Activated naive CD8-positive, alpha-beta T cell treated with anti-CD3 and anti-CD28 coated beads, Interleukin-2, amount 50 U/mL, for 24 hours (primary cell): ENCODE results near the gene ACTN1.
A peak's percentile ranks its signal among the peaks of the same experiment; 100 is the strongest.
"Not testable (repeated sequence)": the region's sequence is repeated elsewhere in the genome, so short reads cannot be mapped to it uniquely, and the experiment has no call there.

Source experiments
- ATAC-seq: fragments of 150-1000 bp; cut with Tn5 transposase; one replicate; pipeline ENCODE4 v1.10.0; 2021
- DNase-seq: peaks from one replicate; pipeline ENCODE4 v3.0.0; 2021
- H3K27ac Mint-ChIP-seq: one replicate; pipeline ENCODE4 v1.8.0; 2021; ENCODE audit warnings: mild to moderate bottlenecking, mixed read lengths
- H3K27me3 Mint-ChIP-seq: one replicate; pipeline ENCODE4 v1.8.0; 2021; ENCODE audit warnings: mixed read lengths
- H3K36me3 Mint-ChIP-seq: one replicate; pipeline ENCODE4 v1.8.0; 2021; ENCODE audit warnings: low read depth, mixed read lengths
- H3K4me1 Mint-ChIP-seq: one replicate; pipeline ENCODE4 v1.8.0; 2021; ENCODE audit warnings: mixed read lengths
- H3K4me3 Mint-ChIP-seq: one replicate; pipeline ENCODE4 v1.8.0; 2021; ENCODE audit warnings: mild to moderate bottlenecking, moderate library complexity, mixed read lengths
- H3K9me3 Mint-ChIP-seq: one replicate; pipeline ENCODE4 v1.8.0; 2021; ENCODE audit warnings: mixed read lengths

The ACTN1 gene

DNA sequence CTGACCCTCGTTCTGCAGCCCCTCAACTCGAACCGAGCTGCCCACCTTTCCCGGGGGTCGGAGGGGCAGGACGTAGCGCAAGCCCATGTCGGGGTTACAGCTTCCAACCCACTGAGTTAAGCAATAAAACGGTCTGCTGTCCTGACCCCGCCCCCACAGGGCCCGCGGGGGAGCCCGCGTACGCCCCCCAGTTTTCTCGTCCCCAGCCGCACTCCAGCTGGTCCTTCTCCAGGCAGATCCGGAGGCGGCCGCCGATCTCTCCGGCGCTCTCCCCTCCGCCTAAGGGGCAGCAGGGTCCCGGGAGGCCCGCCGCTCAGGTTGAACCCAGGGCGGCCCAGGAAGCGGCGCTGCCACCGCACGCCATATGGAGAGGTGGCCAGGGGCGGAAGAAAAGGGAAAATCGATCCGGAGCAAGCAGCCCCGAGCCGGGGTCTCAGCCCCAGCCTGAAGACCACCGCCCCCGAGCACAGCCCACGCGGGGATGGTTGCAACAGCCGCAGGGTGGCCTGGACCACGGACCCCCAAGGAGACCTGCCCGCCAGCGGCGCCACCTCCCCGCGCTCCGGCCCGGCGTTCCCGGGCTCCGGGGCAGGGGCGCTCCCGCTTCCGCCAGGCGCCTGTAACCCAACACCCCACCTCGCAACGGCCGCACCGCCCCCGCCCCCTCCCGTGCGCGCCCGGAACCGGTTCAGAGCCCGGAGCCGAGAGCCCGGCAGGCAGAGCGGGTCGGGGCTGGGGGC, 760 bp downstream of the ACTN1 start:
- peak overlapping the region; percentile 85 for H3K27ac Mint-ChIP-seq
- ATAC-seq = peak; percentile 12

DNA sequence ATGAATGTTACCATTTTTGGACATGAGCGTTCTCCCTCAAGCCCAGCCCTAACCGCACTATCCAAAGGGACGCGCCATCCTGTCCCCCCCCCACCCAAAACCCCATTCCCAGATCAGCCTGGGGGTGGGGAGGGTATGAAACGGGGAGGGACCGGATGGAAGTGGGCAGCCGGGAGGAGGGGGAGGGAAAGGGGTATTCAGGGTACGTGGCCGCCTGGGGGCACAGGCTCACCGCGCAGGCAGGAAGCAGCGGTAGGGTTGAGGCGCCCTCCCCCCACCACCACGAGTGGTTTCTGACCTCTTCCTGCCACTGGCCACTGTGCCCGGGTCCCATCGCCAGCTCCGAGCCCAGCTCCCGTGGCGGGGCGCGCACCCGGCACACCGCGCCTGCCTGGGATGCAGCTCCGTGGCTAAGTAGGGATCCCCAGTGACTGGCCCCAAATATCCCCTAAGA, 1.4 kb downstream of the ACTN1 start:
- peaks cover 8% of the 10 kb centered on the region for H3K9me3 Mint-ChIP-seq
- peaks cover 49% of the 10 kb centered on the region for H3K4me1 Mint-ChIP-seq
- ATAC-seq = peak; percentile 24
- H3K27me3 Mint-ChIP-seq = no peaks in the 10 kb centered on the region
- H3K4me3 Mint-ChIP-seq = peak overlapping the region; percentile 85
- peaks cover 41% of the 10 kb centered on the region for H3K36me3 Mint-ChIP-seq
- H3K27ac Mint-ChIP-seq = peak overlapping the region; percentile 77
- peak; percentile 74 for DNase-seq

More for the DNA sequence above, 760 bp downstream of the ACTN1 start:
- H3K4me3 Mint-ChIP-seq = peak overlapping the region; percentile 85
- no peaks in the 10 kb centered on the region for H3K27me3 Mint-ChIP-seq
- H3K36me3 Mint-ChIP-seq = peaks cover 35% of the 10 kb centered on the region
- H3K4me1 Mint-ChIP-seq = peaks cover 50% of the 10 kb centered on the region
- peak; percentile 63 for DNase-seq
- peaks cover 5% of the 10 kb centered on the region for H3K9me3 Mint-ChIP-seq

DNA sequence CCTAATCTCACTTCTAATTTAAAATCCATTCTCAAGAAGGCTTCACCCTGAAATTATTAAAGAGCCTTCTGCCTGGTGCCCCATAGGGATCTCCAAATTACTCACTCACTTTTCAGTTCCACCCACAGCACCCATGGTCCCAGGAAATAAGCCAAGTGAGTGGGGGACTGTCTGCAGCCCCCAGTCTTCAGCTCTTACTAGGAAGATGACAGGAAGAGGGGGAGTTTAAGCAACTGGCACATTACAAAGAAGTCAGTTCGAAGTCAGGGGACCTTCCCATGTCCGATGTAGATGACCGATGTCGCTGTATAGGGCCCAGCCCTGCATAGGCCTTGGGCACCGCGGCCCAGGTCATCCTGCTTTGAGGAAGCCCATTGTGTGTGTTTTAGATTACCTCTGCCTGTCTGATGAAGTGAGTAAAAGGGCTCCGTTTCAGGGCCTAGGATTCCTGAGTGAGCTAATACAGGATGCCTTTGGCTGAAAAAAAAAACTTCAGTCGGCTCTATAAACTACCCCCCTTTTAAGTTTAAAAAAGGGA, 1.9 kb downstream of the ACTN1 start:
- peak overlapping the region; percentile 85 for H3K4me3 Mint-ChIP-seq
- peaks cover 13% of the 10 kb centered on the region for H3K9me3 Mint-ChIP-seq
- ATAC-seq = peak; percentile 44
- DNase-seq = no peak
- H3K4me1 Mint-ChIP-seq = peaks cover 54% of the 10 kb centered on the region
- H3K36me3 Mint-ChIP-seq = peaks cover 46% of the 10 kb centered on the region
- H3K27ac Mint-ChIP-seq = peak overlapping the region; percentile 77
- no peaks in the 10 kb centered on the region for H3K27me3 Mint-ChIP-seq

DNA sequence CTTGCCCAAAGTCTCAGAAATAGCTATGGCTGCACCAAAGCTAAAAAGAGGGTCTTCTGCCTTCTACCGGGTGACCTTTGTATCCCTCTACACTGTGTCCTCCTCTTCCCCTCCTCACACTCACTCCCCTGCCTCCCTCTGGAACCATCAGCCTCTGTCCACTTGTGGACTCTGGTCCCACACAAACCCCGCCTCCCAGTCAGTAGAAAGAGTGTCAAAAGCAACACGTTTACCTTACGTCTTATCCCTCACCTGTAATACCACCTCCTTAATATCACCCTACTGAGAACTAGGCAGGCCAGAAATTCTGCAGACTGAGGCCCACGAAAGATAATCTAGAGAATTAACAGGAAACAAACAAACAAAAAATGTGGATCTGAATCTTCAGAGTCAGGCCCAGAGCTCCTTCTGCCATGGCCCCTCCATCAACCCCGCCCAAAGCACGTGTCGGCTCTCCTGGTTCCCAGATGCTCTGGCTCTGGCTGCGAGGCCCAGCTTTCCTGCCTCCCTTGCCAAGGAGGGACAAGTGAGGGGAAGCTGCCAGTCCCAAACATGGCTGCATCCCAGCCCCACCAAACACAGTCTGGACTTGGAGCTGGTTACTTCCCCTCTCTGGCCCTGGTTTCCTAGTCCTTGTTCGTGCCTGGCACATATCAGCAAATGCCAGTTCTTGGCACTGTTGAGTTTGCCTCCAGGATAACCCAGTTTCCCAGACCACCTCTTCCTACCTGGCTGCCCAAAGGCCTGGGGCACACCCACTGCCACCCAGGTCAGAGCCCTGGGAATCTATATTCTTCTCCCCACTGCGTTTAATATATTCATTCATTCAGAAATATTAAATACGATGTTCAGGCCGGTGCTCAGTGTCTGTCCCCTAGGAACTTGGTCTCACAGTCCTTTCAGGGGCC, 2.7 kb downstream of the ACTN1 start:
- H3K36me3 Mint-ChIP-seq = peaks cover 51% of the 10 kb centered on the region
- DNase-seq = no peak
- H3K9me3 Mint-ChIP-seq = peaks cover 13% of the 10 kb centered on the region

DNA sequence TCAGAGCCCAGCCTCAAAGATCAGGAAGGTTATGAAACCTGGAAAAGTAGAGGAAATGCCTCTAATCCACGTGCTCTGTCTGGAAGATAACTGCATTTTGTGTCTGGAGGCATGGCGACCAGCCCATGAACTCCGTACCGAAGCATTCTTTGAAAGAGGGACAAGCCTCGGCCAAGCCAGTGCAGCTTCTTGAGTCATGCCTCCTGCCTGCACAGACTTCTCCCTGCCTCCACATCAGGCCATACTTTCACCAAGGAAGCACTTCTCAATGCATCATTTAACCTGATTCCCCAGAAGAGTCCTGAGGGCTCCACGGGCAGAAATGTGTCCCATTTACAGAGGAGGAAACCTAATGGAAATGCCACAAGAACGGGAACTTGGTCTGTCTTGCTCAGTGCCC, 3.4 kb downstream of the ACTN1 start:
- H3K27me3 Mint-ChIP-seq = no peaks in the 10 kb centered on the region
- peaks cover 13% of the 10 kb centered on the region for H3K9me3 Mint-ChIP-seq
- DNase-seq = no peak
- peaks cover 60% of the 10 kb centered on the region for H3K4me1 Mint-ChIP-seq
- peak overlapping the region; percentile 77 for H3K27ac Mint-ChIP-seq
- peak overlapping the region; percentile 85 for H3K4me3 Mint-ChIP-seq
- ATAC-seq = no peak
- H3K36me3 Mint-ChIP-seq = peaks cover 53% of the 10 kb centered on the region

More for the DNA sequence above, 2.7 kb downstream of the ACTN1 start:
- no peak for ATAC-seq
- H3K27ac Mint-ChIP-seq = peak overlapping the region; percentile 77
- peaks cover 59% of the 10 kb centered on the region for H3K4me1 Mint-ChIP-seq
- peak overlapping the region; percentile 85 for H3K4me3 Mint-ChIP-seq
- H3K27me3 Mint-ChIP-seq = no peaks in the 10 kb centered on the region

DNA sequence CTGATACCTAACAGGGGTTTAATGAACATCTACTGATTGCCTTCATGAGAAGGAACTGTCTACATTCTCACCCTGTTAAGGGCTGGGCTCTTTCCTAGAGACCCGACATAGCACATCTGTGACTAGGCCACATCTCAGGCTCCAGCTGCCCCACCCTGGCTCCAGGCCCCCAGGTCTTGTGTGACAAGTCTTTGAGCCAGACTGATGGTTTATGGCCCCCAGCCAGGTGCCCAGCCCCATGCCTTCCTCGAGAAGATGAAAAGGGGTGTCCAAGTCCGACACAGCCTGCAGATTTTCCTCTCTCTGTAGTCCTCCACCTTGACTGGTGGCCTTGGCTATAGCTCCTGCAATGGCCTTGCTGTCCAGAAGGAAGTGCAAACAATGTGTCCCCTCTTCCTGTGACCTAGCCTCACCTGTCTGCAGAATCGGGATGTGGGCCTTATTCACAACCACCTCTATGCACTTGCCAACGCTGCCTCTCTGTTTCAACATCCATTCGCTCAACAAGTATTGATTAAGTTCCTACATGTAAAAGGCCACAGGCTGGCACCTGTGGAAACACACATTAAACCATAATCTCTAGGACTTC, 4.2 kb downstream of the ACTN1 start:
- Mint-ChIP-seq H3K4me3 (no peak overlapping the region), H3K27ac (peak overlapping the region; percentile 18), H3K4me1 (peaks cover 62% of the 10 kb centered on the region), H3K9me3 (peaks cover 13% of the 10 kb centered on the region), H3K36me3 (peaks cover 55% of the 10 kb centered on the region), H3K27me3 (no peaks in the 10 kb centered on the region)
- ATAC-seq = no peak
- no peak for DNase-seq

DNA sequence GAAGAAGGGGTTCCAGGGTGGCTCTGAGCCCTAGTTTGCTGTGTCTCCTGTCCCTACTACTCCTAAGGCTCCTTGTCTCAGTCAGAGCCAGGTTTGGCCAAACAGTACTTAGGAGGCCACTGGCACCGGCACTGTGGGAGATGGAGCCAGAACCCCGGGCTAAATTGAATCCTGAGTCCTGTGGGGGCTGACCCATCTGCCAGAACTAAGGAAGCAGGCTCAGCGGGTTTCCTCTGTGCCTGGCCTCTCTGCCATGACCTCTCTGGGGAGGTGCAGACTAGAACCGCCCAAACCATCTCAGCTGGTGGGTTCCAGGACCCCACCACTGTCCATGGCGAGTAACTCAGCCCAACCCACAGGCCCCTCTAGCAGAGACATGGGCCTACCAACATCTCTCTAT, 5.5 kb downstream of the ACTN1 start:
- ATAC-seq = no peak
- Mint-ChIP-seq H3K27me3 (no peaks in the 10 kb centered on the region), H3K9me3 (peaks cover 13% of the 10 kb centered on the region), H3K4me3 (no peak overlapping the region), H3K36me3 (peaks cover 55% of the 10 kb centered on the region), H3K27ac (no peak overlapping the region), H3K4me1 (peaks cover 74% of the 10 kb centered on the region)
- no peak for DNase-seq

DNA sequence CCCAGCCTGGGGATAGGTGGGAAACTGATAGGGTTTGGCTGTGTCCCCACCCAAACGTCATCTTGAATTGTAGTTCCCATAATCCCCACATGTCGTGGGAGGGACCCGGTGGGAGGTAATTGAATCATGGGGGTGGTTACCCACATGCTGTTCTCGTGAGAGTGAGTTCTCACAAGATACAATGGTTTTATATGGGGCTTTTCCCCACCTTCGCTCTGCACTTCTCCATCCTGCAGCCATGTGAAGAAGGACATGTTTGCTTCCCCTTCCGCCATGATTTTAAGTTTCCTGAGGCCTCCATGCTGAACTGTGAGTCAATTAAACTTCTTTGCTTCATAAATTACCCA, 5.9 kb downstream of the ACTN1 start:
- ATAC-seq, H3K27me3 Mint-ChIP-seq, H3K27ac Mint-ChIP-seq, H3K4me3 Mint-ChIP-seq, DNase-seq: not testable (repeated sequence)
- H3K36me3 Mint-ChIP-seq = peaks cover 55% of the 10 kb centered on the region
- H3K9me3 Mint-ChIP-seq = peaks cover 13% of the 10 kb centered on the region
- H3K4me1 Mint-ChIP-seq = peaks cover 79% of the 10 kb centered on the region

DNA sequence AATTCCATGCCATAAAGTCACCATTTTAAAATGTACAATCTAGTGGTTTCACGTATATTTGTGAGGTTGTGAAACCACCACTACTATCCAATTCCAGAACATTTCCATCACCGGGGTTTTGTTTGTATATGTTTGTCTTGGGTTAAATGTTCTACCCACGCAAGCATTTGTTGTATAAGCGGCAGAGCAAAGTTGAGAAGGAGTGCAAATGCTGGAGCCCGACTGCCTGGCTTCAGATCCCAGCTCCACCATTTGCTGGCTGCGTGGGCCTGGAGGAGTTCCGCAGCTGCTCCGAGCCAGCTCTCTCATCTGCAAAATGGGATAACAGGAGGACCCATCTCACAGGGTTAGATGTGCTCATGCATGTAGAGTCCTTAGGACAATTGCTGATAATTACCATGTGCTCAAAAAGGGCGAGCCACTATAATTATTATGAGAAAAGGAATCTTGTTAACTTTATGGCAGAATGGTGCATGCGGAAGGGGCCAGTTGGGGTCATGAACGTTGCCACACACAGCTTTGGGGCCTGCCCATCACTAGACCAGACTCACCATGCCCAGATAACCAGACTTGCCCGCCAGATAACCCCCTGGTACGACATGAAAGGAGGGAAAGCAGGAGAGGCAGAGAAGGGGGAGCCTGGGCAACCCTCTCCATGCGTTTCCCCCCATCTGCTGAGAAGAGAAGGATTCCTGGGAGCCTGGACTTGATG, 6.4 kb downstream of the ACTN1 start:
- Mint-ChIP-seq H3K4me3 (no peak overlapping the region), H3K27me3 (no peaks in the 10 kb centered on the region), H3K27ac (no peak overlapping the region), H3K4me1 (peaks cover 84% of the 10 kb centered on the region), H3K9me3 (peaks cover 13% of the 10 kb centered on the region), H3K36me3 (peaks cover 55% of the 10 kb centered on the region)
- DNase-seq (no peak), ATAC-seq (no peak)

DNA sequence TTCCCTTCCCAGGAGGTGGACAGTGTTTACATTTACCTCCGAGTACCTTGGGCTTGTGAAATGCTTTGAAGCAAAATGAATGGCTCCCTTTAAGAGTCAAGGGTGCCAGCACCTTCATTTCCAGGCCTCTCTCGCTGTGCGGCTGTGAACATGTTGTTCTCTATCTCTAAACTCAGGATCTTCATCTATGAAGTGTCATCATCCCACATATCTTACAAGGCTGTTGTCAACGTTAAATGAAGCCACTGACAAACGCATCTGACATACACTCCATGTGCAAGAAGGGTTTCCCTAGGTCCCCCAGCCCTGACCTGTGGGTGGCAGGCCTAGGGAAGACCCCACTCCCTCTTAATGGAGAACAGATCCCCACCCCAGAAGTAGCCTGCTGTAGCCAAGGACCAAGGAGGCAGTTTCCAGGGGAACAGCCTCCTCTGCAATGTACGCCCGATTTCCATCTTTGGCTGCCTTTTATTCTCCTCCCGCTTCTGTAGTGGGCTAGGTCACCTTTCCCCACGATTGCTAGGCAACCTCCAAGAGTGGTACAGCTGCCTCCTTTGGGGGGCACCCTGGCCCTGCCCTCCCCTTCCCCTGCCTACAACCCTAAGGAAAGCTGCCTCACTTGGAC, 7.6 kb downstream of the ACTN1 start:
- no peak overlapping the region for H3K4me3 Mint-ChIP-seq
- ATAC-seq (no peak), DNase-seq (no peak)
- H3K36me3 Mint-ChIP-seq = peaks cover 50% of the 10 kb centered on the region
- H3K4me1 Mint-ChIP-seq = peaks cover 85% of the 10 kb centered on the region
- peak overlapping the region; percentile 14 for H3K27ac Mint-ChIP-seq
- no peaks in the 10 kb centered on the region for H3K27me3 Mint-ChIP-seq
- peaks cover 13% of the 10 kb centered on the region for H3K9me3 Mint-ChIP-seq

DNA sequence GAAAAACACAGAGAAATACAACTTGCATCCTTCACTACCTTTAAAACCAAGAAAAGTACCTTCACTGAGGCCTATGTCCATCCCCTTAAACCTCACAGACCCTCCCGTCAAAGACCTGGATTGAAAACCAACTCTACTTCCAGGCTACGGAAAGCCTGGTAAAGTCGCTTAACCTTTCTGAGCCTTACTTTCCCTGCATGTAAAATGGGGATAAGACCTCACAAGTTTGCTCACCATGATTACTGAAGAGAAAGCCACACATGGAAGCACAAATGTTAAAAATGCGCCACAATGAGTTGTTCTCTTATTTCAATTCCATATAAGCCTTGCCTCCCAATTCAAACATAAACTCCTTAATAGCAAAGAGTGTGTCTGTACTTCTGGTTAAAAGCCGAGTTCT, 8.4 kb downstream of the ACTN1 start:
- peaks cover 13% of the 10 kb centered on the region for H3K9me3 Mint-ChIP-seq
- H3K4me3 Mint-ChIP-seq = peak overlapping the region; percentile 58
- H3K27me3 Mint-ChIP-seq = no peaks in the 10 kb centered on the region
- H3K4me1 Mint-ChIP-seq = peaks cover 85% of the 10 kb centered on the region
- H3K27ac Mint-ChIP-seq = peak overlapping the region; percentile 86
- H3K36me3 Mint-ChIP-seq = peaks cover 43% of the 10 kb centered on the region
- DNase-seq = no peak
- ATAC-seq = no peak

DNA sequence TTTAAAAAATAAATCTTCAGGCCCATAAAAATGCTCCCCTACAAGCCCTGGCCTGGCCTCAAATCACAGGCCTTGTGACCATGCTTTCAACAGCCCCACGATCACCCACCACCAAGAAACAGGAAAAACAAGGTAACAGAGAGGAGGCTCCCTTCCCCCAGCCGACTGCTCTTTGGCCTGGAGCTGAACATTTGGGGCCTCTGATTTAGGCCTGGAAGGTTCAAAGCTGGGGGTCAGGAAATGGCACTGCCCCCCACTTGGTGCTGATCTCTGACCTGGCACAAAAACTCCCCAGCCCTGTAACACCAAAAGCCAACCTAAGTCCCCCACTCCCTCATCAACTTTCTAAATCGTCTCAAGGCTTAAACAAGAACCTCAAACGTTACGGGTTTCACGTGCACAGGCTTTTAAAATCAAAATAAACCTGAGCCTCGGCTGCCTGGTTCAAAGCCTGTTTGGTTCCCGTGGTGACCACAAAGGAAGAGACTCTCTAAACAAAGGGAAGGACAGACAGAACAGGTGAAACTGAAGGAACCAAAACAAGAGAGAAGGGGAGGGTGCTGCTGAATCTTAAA, 9.0 kb downstream of the ACTN1 start:
- no peaks in the 10 kb centered on the region for H3K27me3 Mint-ChIP-seq
- peak overlapping the region; percentile 86 for H3K27ac Mint-ChIP-seq
- H3K4me1 Mint-ChIP-seq = peaks cover 85% of the 10 kb centered on the region
- ATAC-seq (no peak), DNase-seq (no peak)
- H3K36me3 Mint-ChIP-seq = peaks cover 41% of the 10 kb centered on the region
- peak overlapping the region; percentile 58 for H3K4me3 Mint-ChIP-seq
- peaks cover 13% of the 10 kb centered on the region for H3K9me3 Mint-ChIP-seq

DNA sequence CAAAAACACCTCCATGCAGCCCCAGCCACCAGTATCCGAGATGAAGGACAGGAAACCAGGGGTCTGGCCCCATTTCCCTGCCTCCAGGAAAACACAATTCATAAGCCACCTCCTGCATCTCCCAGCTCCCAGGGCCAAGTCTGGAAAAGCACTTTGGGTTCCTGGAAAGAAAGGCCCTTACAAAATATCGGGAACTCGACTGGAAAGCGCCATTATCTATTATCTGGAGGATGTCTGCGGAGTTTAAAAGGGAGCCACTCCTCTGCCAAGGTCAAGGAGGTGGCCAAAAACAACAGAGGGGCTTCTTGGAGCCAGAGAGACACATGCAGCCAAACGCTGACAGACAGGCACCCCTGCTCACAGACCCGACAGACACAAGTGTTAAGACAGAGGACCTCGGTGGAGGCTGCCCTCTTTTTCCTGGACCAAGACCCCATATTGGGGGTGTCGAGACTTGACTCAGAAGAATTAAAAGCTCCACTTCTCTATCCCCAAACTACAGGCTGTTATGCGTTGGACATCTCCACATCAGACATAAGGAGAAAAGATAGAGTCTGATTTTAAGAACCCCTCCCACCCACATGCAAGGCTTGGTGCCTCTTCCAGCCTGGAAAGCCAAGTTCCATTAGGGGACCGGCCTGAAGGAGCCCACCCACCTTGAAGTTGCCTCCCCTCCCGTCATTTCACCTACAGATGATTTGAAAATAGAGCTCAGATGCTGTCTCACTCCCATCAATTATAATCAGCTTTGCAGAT, 9.6 kb downstream of the ACTN1 start:
- Mint-ChIP-seq H3K4me3 (peak overlapping the region; percentile 58), H3K36me3 (peaks cover 34% of the 10 kb centered on the region), H3K27me3 (no peaks in the 10 kb centered on the region), H3K9me3 (peaks cover 11% of the 10 kb centered on the region), H3K27ac (peak overlapping the region; percentile 86), H3K4me1 (peaks cover 86% of the 10 kb centered on the region)
- ATAC-seq = no peak
- no peak for DNase-seq
